DOHH2 (cell line): ENCODE measurements around the gene NOP53.
"Not testable (repeated sequence)": the region's sequence is repeated elsewhere in the genome, so short reads cannot be mapped to it uniquely, and the experiment has no call there.

Source experiments
- CTCF ChIP-seq: fragments of 200-600 bp; sonication (generic); IDR thresholded peaks from one replicate; pipeline ENCODE4 v1.5.1; 2014; ENCODE audit warnings: antibody characterized with exemption, mild to moderate bottlenecking, low read depth, low read length; ENCODE audit not compliant: poor library complexity, severe bottlenecking
- EZH2phosphoT487 ChIP-seq: fragments of 200-600 bp; sonication (generic); IDR thresholded peaks from 2 replicates; pipeline ENCODE4 v1.6.1; 2017; ENCODE audit warnings: borderline replicate concordance, mild to moderate bottlenecking, antibody characterized with exemption, low read length, moderate library complexity, mixed read lengths

GRCh38 chr19:47787307-47787706 is 42.0 kb downstream of the NOP53 start:
- not testable (repeated sequence) for TF ChIP-seq CTCF, EZH2phosphoT487
